Activated naive CD8-positive, alpha-beta T cell treated with anti-CD3 and anti-CD28 coated beads for 36 hours (primary cell): ENCODE data around the gene CPNE7. TPM values are rescaled to one million over a fixed set of nuclear protein-coding genes. Genes with fewer than 3 reads are reported as not detected.

Source experiments
- DNase-seq: peaks from one replicate; pipeline ENCODE4 v3.0.0; 2021
- H3K27ac Mint-ChIP-seq: one replicate; pipeline ENCODE4 v1.8.0; 2022; ENCODE audit warnings: mild to moderate bottlenecking, moderate library complexity, mixed read lengths
- H3K27me3 Mint-ChIP-seq: one replicate; pipeline ENCODE4 v1.8.0; 2022; ENCODE audit warnings: mild to moderate bottlenecking, mixed read lengths
- H3K36me3 Mint-ChIP-seq: one replicate; pipeline ENCODE4 v1.8.0; 2021; ENCODE audit warnings: mild to moderate bottlenecking, mixed read lengths
- H3K4me1 Mint-ChIP-seq: one replicate; pipeline ENCODE4 v1.8.0; 2021; ENCODE audit warnings: mixed read lengths
- H3K4me3 Mint-ChIP-seq: one replicate; pipeline ENCODE4 v1.8.0; 2022; ENCODE audit warnings: mild to moderate bottlenecking, moderate library complexity, mixed read lengths
- H3K9me3 Mint-ChIP-seq: one replicate; pipeline ENCODE4 v1.8.0; 2022; ENCODE audit warnings: mixed read lengths
- total RNA-seq, 2 experiments: library from RNA; stranded (reverse); gene quantifications; one replicate each; pipeline ENCODE4 v1.2.3, GENCODE V29; 2021

CPNE7 gene
- total RNA-seq, 2 experiments from 2014 or later, result 5.7 to 6.0 TPM

DNA sequence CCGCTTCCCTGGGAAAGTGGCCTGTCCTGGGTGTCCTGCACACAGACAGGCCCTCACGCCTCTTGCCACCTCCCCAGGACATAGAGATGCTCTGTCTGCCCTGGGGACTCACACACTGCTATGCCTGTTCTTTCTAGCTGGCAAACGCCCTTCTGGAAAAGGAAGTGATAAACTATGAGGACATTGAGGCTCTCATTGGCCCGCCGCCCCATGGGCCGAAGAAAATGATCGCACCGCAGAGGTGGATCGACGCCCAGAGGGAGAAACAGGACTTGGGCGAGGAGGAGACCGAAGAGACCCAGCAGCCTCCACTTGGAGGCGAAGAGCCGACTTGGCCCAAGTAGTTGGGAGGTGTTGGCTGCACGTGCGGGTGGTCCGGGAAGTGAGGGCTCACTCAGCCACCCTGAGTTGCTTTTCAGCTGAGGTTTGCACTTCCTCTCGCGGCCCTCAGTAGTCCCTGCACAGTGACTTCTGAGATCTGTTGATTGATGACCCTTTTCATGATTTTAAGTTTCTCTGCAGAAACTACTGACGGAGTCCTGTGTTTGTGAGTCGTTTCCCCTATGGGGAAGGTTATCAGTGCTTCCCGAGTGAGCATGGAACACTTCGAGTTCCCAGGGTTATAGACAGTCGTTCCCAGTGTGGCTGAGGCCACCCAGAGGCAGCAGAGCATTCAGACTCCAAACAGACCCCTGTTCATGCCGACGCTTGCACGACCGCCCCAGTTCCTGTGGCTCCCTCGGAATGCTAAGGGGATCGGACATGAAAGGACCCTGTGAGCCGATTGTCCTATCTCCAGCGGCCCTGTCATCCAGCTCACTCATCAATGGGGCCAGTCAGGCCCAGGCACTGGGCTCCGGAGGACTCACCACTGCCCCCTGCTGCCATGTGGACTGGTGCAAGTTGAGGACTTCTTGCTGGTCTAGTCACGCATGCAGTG, 18.5 kb upstream of the CPNE7 start:
- Mint-ChIP-seq H3K4me3 (no peak overlapping the region), H3K36me3 (peaks cover 20% of the 10 kb centered on the region), H3K27ac (no peak overlapping the region), H3K4me1 (peaks cover 13% of the 10 kb centered on the region), H3K27me3 (no peaks in the 10 kb centered on the region), H3K9me3 (no peaks in the 10 kb centered on the region)
- peak; percentile 82 for DNase-seq

DNA sequence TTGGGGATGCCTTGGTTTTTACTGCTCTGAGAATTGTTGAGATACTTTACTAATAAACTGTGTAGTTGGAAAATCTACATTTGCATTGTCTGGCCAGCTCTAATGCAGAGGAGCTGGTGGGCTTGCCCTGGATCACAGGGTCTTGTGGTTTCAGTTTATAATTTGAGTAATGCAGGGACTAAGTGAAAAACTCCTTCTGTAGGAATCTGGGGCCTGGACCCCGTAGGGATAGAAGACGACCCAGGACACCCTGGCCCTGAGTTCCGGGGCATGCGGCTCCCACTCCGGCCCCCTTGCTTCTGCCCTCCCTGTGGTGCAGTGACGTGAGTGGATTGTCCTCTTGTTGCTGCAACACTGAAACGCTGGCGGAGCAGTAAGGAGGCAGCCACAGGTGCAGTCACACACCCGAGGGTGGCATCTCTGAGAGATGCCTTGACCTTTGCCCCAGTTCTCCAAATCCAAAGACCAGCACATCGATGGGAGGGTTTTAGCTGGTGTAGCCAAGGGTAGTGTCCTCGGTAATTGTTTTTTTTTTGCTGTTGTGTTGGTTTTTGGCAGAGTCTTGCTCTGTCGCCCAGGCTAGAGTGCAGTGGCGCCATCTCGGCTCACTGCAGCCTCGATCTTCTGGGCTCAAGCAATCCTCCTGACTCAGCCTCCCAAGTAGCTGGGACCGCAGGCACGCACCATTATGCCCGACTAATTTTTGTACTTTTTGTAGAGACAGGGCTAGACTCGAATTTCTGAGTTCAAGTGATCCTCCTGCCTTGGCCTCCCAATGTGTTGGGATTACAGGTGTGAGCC, 17.7 kb upstream of the CPNE7 start:
- Mint-ChIP-seq H3K4me3 (no peak overlapping the region), H3K36me3 (peaks cover 26% of the 10 kb centered on the region), H3K27ac (no peak overlapping the region), H3K9me3 (no peaks in the 10 kb centered on the region), H3K4me1 (peaks cover 22% of the 10 kb centered on the region), H3K27me3 (no peaks in the 10 kb centered on the region)
- no peak for DNase-seq

DNA sequence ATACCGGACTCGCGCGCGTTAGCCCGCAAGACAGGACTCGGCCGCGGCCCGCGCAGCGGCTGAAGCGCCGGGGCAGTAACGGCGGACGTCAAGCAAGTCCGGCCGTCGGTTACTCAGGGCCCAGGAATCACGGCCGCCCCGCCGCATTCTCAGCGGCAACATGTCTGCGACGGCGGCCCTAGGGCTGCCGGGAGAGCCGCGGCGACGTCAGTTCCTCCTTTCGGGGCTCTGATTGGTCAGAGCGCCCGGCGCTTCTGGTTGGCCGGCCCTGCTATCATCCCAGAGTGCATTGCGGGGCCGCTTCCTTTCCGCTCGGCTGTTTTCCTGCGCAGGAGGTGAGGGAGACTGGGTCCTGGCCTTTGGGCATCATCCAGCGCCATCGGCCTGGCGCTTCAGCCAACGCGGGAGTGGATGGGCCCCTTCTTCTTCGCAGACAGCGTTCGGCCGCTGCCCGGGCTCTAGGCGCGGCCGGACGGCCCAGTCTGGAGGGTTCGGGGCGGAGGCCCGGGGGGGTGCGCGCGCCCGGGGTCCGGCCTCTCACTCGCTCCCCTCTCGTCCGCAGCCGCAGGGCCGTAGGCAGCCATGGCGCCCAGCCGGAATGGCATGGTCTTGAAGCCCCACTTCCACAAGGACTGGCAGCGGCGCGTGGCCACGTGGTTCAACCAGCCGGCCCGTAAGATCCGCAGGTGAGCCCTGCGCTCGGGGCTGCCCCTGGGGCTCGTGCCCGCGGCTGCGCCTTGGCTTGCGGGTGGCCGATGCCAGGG, 15.0 kb upstream of the CPNE7 start, which contains the start of gene RPL13:
Gene RPL13, plus strand, starts transcription at position 305 of the 764 bp plus-strand sequence. Its CDS starts 278 bp downstream, at position 583.
- Mint-ChIP-seq H3K27ac (peak within 1 kb of the TSS; percentile 96), H3K27me3 (no peaks in the 10 kb centered on the region), H3K9me3 (no peaks in the 10 kb centered on the region), H3K4me1 (peaks cover 45% of the 10 kb centered on the region), H3K36me3 (peaks cover 48% of the 10 kb centered on the region), H3K4me3 (peak within 1 kb of the TSS; percentile 97)
- DNase-seq, result peak; percentile 94

DNA sequence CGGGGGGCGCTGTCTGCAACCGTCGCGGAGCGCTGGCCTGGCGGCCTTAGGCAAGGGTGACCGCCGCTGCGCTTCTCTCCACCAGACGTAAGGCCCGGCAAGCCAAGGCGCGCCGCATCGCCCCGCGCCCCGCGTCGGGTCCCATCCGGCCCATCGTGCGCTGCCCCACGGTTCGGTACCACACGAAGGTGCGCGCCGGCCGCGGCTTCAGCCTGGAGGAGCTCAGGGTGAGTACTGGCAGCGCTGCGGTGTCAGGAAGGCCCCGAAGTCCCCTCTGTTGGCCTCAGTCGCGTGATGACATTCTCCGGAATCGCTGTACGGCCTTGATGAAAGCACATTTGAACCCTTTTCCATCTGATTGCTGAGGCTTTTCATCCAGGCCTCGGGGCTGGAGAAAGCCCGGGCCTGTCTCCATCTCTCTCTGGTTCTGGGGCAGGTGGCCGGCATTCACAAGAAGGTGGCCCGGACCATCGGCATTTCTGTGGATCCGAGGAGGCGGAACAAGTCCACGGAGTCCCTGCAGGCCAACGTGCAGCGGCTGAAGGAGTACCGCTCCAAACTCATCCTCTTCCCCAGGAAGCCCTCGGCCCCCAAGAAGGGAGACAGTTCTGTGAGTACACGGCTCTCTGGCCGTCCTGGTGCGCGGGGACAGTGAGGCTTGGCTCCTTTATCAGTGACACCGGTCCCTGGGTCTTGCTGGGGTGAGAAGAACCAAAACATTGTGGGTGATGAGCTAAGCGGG, 14.2 kb upstream of the CPNE7 start:
- no peak for DNase-seq
- Mint-ChIP-seq H3K36me3 (peaks cover 48% of the 10 kb centered on the region), H3K27me3 (no peaks in the 10 kb centered on the region), H3K4me3 (peak overlapping the region; percentile 97), H3K4me1 (peaks cover 50% of the 10 kb centered on the region), H3K9me3 (no peaks in the 10 kb centered on the region), H3K27ac (peak overlapping the region; percentile 93)

DNA sequence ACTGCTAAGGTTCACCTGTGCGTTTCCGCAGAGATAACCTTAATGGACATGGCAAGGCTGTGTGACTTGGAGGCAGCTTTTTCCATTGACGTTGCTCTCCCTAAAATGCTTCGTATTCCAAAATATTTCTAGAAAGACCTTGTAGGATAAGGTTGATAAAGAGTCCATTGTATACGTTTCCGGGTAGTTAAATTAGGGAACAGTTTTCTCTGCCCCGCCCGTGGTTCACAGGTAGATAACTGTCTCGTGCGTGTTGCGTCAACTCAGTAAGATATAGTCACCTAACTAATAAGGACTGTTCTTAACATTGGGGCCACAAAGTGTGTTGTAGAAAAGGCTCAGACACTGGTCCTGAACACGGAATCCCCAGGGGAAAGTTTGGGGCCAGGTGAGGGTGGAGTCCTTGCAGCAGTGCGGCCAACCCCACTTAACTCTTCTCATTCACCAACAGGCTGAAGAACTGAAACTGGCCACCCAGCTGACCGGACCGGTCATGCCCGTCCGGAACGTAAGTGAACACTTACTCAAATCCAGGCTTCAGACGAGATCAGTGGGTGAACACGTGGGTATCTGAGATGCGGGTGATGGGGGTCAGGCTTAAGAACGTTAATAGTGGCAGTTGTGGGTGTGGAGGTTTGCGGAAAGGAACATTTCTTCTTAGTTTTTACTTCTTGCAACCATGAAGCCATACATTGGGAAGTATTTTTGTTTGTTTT, 13.5 kb upstream of the CPNE7 start:
- Mint-ChIP-seq H3K9me3 (no peaks in the 10 kb centered on the region), H3K27me3 (no peaks in the 10 kb centered on the region), H3K27ac (peak overlapping the region; percentile 93), H3K36me3 (peaks cover 48% of the 10 kb centered on the region), H3K4me3 (peak overlapping the region; percentile 97), H3K4me1 (peaks cover 49% of the 10 kb centered on the region)
- no peak for DNase-seq

DNA sequence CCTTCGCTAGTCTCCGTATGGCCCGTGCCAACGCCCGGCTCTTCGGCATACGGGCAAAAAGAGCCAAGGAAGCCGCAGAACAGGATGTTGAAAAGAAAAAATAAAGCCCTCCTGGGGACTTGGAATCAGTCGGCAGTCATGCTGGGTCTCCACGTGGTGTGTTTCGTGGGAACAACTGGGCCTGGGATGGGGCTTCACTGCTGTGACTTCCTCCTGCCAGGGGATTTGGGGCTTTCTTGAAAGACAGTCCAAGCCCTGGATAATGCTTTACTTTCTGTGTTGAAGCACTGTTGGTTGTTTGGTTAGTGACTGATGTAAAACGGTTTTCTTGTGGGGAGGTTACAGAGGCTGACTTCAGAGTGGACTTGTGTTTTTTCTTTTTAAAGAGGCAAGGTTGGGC, 12.6 kb upstream of the CPNE7 start:
- no peaks in the 10 kb centered on the region for H3K27me3 Mint-ChIP-seq
- no peak for DNase-seq
- peaks cover 44% of the 10 kb centered on the region for H3K4me1 Mint-ChIP-seq
- peaks cover 44% of the 10 kb centered on the region for H3K36me3 Mint-ChIP-seq
- peak overlapping the region; percentile 93 for H3K27ac Mint-ChIP-seq
- no peaks in the 10 kb centered on the region for H3K9me3 Mint-ChIP-seq
- H3K4me3 Mint-ChIP-seq, result peak overlapping the region; percentile 97

DNA sequence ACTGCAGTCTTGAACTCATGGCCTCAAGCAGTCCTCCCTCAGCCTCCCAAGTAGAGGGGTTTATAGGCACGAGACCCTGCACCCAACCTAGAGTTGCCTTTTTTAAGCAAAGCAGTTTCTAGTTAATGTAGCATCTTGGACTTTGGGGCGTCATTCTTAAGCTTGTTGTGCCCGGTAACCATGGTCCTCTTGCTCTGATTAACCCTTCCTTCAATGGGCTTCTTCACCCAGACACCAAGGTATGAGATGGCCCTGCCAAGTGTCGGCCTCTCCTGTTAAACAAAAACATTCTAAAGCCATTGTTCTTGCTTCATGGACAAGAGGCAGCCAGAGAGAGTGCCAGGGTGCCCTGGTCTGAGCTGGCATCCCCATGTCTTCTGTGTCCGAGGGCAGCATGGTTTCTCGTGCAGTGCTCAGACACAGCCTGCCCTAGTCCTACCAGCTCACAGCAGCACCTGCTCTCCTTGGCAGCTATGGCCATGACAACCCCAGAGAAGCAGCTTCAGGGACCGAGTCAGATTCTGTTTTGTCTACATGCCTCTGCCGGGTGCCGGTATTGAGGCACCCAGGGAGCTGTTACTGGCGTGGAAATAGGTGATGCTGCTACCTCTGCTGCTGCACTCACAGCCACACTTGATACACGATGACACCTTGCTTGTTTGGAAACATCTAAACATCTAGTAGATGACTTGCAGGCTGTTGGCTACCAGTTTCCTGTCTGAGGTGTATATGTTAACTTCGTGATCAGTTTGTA, 11.7 kb upstream of the CPNE7 start:
- Mint-ChIP-seq H3K27ac (peak overlapping the region; percentile 93), H3K36me3 (peaks cover 44% of the 10 kb centered on the region), H3K4me1 (peaks cover 44% of the 10 kb centered on the region), H3K27me3 (no peaks in the 10 kb centered on the region), H3K9me3 (no peaks in the 10 kb centered on the region), H3K4me3 (peak overlapping the region; percentile 97)
- no peak for DNase-seq

DNA sequence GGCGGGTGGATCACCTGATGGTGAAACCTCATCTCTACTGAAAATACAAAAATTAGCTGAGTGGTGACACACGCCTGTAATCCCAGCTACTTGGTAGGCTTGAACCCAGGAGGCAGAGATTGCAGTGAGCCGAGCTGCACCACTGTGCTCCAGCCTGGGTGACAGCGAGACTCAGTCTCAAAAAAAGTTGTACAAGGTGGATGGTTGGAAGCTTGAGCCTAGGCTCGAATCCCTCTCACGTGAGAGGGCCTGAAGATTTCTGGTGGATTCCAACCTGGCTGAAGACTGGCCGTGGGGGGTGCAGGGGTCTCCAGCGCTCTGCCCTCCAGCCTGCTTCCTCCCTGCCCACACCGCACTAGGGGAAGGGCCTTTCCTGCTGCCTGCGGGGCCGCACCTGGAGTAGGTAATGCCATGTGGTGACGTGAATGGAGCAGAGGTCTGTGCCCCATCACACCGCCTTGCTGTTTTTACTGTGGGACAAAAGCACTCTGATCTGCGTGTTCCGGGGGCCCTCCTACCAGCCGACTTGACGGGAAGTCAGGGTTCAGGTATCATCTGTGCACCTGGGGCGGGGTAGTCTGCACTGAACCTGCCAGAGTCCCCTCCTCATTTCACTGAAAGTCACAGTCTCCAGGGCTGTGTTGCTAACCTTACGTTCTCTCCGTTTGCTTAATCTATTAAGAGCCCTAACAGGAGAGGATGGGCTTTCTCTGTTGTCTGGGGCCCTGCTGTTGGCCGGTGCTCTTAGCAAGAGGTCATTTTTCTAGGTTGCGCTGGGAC, 10.9 kb upstream of the CPNE7 start:
- DNase-seq, result no peak
- H3K27me3 Mint-ChIP-seq, result no peaks in the 10 kb centered on the region
- H3K4me1 Mint-ChIP-seq, result peaks cover 41% of the 10 kb centered on the region
- H3K9me3 Mint-ChIP-seq, result no peaks in the 10 kb centered on the region
- peak overlapping the region; percentile 97 for H3K4me3 Mint-ChIP-seq
- peaks cover 43% of the 10 kb centered on the region for H3K36me3 Mint-ChIP-seq
- H3K27ac Mint-ChIP-seq, result peak overlapping the region; percentile 93

DNA sequence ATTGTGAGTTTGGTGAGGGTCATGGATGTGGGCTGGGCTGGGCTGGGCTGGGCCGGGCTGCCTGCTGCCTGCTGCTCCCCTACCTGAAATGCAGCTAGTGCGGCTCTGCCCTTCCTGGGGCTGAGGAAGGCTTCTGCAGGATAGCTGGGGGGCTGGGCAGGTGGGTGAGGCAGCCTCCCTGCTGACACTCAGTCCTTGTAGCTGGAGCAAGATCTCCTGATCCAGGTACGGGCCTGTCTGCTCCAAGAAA, 10.4 kb upstream of the CPNE7 start:
- Mint-ChIP-seq H3K36me3 (peaks cover 39% of the 10 kb centered on the region), H3K27ac (peak overlapping the region; percentile 93), H3K9me3 (no peaks in the 10 kb centered on the region), H3K27me3 (no peaks in the 10 kb centered on the region), H3K4me1 (peaks cover 40% of the 10 kb centered on the region), H3K4me3 (peak overlapping the region; percentile 97)
- DNase-seq, result no peak

DNA sequence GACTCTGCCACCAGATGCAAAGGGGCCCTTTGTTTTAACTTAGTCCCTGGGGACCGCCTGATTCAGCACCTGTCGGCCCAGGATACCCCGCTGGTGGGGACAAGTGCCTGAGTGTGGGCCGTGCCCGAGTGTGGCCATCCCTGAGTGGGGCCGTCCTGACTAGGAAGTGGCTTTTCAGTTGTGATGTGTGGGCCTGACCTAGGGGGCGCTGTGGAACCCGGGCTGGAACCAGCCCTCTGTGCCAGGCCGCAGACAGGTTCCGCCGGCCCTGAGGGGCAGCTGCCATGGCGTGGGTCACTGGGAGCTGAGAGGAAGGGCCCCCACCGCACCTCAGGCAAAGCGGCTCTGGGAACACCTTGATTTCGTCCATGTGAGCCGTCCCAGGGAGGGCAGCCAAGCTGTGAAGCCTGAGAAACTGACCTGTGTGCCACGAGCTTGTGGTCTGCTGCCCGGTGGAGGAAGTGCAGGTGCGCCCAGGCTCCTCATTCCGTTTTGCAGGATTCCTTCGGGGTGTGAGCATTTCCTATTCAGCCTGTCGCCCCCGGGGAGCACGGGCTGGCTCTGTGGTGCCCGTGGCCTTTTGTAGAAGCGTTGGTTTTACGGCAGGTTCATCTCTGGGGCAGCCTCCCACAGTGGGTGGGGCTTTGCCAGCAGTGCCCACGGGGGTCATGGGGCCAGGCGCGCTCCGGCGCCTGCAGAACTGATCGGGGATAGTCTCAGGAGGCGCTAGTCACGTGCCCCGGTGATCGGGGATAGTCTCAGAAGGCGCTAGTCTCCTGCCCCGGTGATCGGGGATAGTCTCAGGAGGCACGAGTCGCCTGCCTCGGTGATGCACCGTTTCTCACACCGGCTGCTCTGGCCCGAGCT, 9.8 kb upstream of the CPNE7 start:
- Mint-ChIP-seq H3K27me3 (no peaks in the 10 kb centered on the region), H3K4me1 (peaks cover 40% of the 10 kb centered on the region), H3K9me3 (no peaks in the 10 kb centered on the region), H3K4me3 (peak overlapping the region; percentile 97), H3K27ac (peak overlapping the region; percentile 93), H3K36me3 (peaks cover 39% of the 10 kb centered on the region)
- peak; percentile 69 for DNase-seq

DNA sequence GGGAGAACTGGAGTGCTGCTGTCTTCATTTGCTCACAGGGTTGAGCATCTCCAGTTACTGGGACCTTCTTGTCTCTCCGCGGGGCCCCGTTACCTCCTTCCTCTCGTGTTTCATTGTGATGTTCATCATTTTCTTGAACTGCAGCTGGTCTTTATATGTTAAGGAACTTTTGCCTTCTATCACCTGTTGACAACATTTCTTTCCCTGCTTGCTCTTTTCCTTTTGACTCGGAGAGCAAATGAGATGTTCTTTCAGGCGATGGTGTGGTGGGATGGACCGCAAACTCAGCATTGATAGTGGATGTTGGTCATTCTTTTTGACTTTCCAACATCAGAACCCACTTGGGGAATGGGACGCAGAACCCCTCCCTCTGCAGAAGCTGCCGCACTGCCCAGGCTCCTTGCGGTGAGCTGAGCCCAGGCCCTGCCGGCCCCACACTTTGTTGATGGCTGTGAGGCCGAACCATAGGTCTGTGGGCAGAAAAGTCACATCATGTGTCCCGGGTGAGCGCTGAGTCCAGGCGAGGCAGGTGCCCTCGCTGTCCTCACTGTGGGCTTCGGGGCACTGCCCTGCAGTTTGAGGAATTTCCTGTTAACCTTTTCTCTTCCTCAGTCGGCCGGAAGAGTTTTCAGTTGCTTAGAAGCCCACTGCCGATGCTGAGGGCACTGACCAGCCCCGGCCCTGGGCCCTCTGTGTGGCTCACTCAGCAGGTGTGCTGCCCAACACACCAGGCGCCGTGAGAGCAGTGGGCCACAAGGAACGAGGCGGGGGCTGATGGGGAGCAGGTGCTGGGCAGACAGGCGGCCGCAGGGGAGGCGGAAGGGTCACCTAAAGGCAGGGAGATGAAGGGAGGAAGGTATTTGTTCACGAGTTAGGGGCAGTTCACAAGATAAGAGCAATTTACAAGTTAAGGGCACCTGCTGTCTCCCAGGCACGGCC, 7.6 kb upstream of the CPNE7 start:
- Mint-ChIP-seq H3K27ac (no peak overlapping the region), H3K36me3 (peaks cover 21% of the 10 kb centered on the region), H3K4me3 (no peak overlapping the region), H3K4me1 (peaks cover 34% of the 10 kb centered on the region), H3K9me3 (no peaks in the 10 kb centered on the region), H3K27me3 (peaks cover 12% of the 10 kb centered on the region)
- no peak for DNase-seq
